Hematopoietic multipotent progenitor cell treated with erythropoietin and hydrocortisone succinate and interleukin-3 and kit ligand, for 17 days (in vitro differentiated cells): Measurements from ENCODE around the gene GOLGA6L10.
"Not testable (repeated sequence)": the region's sequence is repeated elsewhere in the genome, so short reads cannot be mapped to it uniquely, and the experiment has no call there.

Experiments
- DNase-seq: peaks from one replicate; pipeline ENCODE4 v3.0.0-alpha.2; 2015; ENCODE audit warnings: low spot score

GOLGA6L10 gene

DNA sequence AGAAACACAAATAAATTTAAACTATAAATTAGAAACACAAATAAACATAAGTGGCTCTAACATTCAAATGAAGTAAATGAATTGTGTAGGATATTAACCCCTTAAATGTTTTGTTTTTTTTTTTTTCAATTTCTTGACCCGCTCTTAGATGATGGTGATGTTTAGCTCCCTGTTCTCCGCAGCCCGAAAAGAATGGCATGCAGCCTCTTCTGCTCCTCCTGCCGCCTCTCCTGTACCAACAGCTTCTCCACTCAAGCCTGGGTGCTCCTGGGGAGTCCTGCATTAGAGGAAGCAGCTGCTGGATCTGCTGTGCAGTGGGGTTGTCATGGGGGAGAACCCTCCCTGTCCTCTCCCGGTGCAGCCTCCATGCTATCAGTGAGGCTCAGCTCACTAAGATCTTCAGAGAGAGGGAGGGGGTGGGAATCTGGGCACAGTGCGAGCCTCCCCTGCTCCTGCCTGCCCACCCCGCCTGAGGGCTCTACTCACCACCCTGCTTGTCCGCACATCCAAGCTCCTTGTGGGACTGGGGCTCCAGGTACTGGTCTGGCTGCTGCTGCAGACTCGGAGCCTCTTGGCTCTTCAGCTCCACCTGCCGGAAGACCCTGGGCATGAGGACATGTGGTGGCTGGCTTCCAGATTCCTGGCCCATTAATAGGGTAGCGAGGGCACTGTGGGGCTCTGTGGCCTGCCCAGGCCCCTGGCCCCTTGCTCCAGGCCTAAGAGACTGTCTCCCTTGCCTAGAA lies 6.5 kb downstream of the GOLGA6L10 start:
- DNase-seq, result not testable (repeated sequence)

DNA sequence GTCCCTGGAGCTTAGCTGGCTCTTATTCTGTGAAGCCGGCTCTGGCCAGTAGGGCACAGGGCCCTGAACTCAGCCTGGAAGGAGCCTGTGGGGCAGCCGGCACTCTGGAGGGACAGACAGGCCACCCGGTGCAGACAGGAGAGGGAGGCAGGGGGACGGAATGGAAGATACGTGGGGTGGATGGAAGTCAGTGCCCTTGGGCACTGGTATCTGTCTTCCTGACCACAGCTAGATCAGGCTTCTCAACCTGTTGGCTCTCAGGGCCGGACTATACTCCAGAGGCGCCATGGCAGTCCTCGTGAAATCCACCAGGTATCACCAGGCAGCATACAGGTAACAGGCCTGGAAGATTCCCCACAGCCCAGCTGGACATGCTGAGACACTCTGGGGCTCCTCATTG lies 10.7 kb downstream of the GOLGA6L10 start:
- DNase-seq, result not testable (repeated sequence)

DNA sequence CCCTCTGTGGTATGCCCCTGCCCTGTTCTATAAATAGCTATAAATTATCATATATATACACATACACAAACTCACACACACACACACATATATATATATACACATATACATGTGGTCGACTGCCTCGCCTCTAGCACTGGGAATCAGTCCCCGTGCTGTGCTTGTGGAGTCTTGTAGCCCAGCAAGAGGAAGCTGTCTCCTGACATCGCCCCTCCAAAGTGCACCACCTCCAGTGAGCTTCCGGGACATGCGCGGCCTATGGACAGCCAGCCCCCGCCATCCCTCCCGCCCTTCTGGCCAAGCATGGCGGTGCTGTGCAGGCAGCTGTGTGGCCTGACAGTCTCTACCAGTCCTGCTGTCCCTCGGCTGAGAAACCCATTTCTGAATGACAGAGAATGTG lies 11.2 kb downstream of the GOLGA6L10 start:
- DNase-seq, result not testable (repeated sequence)

DNA sequence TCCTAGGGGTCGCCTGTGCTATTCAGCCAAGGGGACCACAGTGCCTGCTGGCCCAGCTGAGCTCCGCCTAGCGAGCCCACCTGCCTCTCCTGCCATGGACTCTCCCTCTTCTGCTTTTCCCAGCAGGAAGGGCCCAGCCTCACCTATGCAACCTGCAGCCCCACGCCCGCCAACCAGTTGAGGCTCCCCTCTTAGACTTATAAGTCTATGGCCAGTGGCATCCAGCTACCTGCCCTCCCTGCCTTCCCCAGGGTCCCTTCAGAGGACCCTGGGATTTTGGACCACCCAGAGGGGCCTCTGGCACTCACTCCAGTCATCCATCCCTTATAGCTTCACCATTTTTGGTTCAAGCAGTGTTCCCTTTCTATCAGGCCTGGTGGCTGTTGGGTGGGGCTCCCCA lies 12.2 kb downstream of the GOLGA6L10 start:
- DNase-seq, result not testable (repeated sequence)

DNA sequence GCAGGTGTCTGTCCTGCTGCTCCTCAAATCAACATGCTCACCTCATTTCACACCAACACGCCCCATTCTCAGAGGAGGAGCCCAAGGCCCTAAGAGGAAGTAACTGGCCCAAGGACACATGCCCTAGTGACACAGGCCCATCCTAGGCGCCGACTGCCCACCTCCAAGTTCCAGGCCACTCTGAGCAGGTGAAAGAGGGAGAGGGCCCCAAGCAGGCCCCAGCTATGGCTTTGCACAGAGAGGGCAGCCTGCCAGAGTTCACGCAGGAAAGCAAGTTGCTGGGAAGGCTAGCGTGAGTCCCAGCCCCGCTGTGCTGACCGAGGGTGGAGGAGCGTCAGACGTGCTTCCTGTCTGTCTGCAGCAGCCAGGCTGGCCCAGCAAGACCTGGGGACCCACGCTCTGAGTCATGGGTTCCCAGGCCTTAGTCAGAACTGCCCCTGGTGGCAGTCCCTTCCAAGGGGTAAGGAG lies 13.1 kb downstream of the GOLGA6L10 start:
- DNase-seq, result not testable (repeated sequence)

DNA sequence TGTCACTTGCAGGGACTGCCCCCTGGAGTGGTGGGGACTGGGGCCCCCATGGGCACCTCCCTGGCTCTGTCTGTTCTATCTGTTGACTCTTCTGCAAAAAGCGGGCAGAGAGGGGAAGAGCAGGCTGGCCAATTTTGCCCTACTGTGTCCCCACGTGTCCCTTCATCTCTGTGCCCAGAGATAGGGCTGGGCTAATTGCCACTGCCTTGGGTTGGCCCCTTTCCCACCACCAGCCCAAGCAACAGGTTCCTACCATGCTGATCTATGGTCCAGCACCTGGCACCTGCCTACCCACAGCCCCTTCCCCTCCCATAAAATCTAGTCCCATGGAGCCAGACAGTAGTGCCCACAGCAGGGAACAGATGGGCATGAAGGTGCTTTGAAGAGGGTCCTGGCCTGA lies 14.3 kb downstream of the GOLGA6L10 start:
- not testable (repeated sequence) for DNase-seq

DNA sequence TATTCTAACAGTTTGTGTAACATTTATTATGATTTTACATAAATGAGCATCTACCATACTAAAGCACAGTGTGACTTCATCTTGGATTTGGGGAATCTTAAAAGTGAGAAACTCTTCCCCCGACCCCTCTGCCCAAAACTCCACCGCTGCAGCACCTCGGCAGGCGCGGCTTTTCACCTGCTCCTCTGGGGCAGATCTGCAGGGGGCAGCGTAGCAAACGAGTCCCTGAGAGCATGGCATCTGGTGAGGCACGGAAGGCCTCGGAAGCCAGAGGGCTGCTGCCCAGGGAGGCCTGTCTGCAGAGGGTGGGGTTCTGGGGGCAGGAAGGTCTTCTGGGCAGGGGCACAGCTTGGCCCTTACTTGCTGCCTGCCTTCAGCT lies 14.7 kb downstream of the GOLGA6L10 start:
- DNase-seq, result not testable (repeated sequence)

DNA sequence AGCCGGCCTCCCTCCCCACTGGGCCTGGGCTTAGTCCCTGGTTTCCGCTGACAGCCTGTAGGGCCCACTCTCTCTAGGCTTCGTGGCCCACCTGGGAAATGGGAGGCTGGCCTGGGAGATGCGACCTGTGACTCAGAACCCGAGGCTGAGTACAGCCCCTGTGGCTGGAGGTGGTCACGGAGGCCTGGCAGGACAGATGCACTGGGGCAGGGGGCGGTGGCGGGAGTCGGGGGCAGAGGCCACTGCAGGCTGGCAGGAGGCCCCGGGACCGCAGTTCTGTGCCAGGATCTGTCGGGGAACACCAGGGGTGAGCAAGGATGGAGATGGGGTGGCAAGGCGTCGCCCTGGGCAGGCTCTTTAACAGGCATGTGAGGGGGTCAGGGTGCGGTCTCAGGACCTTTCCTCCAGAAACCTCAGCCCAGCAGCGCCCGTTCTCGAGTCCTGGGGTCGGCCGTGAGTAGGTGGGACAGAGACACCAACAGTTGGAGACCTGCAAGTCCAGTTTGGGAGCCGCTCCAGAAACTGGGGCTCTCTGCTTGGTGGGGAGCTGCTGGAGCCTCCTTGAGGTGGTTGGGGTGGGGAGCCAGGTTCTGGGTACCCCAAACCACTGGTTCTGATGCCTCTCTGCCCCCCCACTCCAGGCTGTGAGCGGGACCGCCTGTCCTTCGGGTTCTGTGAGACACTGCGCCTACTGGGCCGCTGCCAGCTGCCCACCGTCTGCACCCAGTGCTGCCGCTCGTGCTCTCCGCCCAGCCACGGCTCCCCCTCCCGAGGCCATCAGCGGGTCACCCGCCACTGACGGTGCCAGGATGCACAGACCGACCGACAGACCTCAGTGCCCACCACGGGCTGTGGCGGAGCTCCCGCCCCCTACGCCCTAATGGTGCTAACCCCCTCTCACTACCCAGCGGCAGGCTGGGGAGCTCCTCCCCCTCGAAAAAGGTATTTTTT lies 15.4 kb downstream of the GOLGA6L10 start:
- not testable (repeated sequence) for DNase-seq

DNA sequence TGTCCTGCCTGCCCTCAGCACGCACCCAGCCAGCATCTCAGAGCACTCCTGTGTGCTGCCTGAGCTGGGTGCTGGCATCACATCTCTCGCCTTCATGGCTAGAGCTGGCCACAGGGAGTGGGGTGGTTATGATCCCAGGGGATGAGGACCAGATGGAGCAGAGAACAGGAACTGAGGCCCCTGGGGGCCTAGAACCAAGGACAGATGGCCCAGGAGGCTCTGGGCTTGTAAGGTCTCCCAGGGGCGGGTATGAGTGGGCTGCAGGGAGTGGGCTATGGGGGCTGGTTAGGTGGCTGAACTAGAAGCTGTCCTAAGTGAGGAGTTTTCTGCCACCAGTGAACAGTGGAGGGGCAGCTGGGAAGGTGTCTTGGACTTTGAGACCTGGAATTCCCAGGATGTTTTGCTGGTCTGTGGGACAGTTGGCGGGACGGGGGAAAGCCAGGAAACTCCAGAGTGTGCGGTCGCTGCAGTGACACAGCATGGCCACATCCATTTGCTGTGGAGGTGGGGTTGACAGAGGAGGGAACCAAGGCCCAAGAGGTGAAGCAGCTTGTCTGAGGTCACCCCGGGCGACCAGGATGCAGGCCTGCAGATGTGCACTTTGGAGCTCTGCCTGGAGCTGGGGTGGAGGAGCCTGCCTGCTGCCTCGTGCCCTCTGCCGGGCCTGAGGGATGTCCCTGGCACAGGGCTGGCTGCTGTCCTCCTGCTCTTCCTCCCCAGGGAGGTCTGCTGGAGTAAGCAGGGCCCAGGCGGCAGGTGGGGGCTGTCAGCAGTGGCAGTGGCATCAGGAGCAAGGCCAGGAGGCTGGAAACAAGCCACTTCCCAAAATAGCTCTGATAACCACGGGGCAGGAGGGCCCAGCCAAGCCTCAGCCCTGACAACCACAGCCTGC lies 16.3 kb downstream of the GOLGA6L10 start:
- DNase-seq, result not testable (repeated sequence)

DNA sequence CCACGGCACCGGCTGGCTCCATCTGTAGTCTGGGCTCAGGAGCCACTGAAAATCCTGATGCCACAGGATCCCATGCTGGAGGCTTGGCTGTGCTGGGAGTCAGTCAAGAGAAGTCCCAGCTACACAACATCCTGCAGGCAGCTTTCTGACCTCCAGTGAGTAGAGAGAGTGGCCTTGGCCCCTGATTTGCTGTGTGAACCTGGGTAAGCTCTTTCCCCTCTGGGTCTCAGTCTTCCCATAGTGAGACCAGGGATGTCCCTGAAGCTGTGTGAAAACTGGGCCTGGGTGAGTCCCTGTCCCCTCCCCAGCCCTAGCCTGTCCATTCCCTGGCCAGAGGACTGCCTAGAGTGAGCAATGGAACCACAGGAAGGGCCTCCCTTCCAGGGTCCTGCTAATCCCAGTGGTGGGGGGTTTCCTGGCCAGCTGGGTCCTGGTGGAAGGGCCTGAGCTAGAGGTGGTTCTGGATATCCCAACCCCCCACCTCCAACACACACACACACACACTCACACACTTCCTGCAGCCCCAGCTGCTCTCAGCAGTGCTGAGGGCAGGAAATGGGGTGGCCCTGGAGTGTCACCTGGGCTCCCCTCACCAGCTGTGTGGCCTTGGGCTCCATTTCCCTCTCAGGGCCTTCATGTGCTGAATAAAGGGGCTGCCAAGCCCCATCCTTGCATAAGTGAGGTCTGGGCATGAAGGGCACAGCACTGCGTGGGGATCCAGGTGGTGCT lies 17.5 kb downstream of the GOLGA6L10 start:
- not testable (repeated sequence) for DNase-seq

DNA sequence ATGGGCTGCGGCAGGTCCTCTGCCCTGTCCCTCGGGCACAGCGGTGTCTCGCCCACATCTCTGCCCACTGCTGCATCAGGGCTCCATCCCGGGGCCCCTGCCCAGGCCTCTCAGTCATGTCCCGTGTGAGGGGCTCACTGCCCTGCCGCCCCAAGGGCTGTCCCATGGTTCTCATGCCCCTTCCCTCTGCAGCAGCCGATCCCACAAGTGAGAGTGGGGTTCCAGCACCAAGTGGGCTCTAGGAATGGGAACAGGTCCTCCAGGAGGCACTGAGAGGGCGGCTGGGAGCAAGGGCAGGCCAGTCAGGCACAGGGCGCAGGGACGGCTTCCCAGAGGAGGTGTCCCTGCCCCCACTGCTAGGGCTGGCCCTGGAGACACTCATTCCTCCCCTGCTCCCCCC lies 18.4 kb downstream of the GOLGA6L10 start:
- DNase-seq, result not testable (repeated sequence)

DNA sequence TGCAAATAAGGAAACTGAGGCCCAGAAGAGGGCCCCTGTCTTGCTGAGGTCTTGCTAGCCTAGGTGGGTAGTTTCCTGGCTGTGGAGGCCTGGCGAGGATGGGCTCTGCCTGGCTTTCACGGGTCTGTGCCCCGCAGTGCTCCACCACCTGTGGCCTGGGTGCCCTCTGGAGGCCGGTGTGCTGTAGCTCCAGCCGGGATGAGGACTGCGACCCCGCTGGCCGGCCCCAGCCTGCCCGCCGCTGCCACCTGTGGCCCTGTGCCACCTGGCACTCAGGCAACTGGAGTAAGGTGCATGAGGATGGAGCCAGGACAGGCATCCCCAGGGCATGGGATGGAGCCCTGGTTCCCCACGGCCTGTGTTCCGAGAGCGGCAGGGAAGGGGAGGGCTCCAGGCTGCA lies 20.2 kb downstream of the GOLGA6L10 start:
- not testable (repeated sequence) for DNase-seq

DNA sequence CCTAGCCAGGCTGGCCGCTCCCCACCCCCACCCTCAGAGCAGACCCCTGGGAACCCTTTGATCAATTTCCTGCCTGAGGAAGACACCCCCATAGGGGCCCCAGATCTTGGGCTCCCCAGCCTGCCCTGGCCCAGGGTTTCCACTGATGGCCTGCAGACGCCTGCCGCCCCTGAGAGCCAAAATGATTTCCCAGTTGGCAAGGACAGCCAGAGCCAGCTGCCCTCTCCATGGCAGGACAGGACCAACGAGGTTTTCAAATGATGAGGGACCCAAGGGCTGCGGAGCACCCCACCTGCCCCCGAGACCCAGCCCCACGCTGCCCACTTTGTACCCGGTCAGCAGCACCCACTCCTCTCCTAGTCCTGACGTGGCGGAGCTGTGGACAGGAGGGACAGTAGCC lies 21.9 kb downstream of the GOLGA6L10 start:
- DNase-seq, result not testable (repeated sequence)

DNA sequence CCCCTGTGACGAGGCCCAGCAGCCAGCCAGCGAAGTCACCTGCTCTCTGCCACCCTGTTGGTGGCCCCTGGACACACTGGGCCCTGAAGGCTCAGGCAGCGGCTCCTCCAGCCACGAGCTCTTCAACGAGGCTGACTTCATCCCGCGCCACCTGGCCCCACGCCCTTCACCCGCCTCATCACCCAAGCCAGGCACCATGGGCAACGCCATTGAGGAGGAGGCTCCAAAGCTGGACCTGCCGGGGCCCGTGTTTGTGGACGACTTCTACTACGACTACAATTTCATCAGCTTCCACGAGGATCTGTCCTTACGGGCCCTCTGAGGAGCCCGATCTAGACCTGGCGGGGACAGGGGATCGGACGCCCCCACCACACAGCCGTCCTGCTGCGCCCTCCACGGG lies 22.4 kb downstream of the GOLGA6L10 start:
- DNase-seq, result not testable (repeated sequence)

DNA sequence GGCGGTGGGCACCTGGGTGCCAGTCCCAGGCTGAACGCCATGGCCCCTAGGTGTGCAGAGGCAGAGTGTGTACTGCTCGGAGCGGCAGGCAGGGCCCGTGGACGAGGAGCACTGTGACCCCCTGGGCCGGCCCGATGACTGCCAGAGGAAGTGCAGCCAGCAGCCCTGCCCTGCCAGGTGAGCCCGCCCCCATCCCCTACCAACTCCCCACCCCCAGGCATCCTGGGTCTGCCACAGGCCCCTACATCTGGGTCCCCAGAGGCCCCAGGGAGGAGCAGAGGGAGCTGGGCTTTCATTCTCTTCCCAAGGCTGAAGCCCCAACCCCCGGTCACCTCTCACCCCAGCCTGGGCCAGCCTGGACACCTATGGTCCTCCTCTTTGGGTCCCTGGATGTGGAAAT lies 23.6 kb downstream of the GOLGA6L10 start:
- DNase-seq, result not testable (repeated sequence)

DNA sequence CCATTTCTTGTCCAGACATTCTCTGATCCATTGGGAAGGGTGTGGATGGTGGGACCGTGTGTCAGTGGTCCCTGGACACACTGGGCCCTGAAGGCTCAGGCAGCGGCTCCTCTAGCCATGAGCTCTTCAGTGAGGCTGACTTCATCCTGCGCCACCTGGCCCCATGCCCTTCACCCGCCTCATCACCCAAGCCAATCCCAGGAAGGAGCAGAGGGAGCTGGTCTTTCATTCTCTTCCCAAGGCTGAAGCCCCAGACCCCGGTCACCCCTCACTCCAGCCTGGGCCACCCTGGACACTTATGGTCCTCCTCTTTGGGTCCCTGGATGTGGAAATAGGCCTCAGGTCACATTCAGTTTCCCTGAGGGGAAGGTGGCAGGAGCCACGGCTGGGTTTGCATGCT lies 24.4 kb downstream of the GOLGA6L10 start:
- not testable (repeated sequence) for DNase-seq

DNA sequence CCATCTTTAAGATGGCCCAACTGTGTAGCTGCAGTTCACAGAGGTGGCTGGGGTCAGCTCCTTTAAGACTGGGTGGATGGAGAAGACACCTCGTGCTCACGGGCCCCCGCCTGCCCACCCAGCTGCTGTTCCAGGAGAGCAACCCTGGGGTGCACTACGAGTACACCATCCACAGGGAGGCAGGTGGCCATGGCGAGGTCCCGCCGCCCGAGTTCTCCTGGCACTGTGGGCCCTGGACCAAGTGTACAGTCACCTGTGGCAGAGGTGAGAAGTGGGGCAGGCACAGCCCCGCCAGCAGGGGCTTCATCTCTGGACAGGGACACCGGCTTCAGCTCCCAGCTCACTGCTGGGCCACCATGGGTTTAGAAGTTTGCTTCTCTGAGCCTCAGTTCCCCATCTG lies 26.8 kb downstream of the GOLGA6L10 start:
- not testable (repeated sequence) for DNase-seq

DNA sequence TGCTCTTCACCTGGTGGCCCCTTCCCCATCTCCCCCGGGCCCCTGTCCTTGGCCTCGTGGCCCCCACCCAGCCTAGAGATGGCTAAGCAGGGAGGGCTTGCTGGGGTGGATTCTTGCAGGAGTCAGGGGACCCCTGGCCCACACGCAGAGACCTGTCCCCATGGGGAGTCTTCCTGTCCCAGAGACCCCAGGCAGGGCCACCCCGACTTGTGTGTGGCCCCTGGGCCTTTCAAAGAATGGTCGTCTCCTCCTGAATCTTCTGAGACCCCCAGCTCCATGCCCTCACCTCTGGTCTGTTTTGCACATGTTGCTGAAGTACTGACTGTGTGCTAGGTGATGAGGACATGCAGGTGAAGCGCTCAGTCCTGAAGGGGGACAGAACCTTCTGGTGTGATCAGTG lies 28.4 kb downstream of the GOLGA6L10 start:
- DNase-seq, result not testable (repeated sequence)

DNA sequence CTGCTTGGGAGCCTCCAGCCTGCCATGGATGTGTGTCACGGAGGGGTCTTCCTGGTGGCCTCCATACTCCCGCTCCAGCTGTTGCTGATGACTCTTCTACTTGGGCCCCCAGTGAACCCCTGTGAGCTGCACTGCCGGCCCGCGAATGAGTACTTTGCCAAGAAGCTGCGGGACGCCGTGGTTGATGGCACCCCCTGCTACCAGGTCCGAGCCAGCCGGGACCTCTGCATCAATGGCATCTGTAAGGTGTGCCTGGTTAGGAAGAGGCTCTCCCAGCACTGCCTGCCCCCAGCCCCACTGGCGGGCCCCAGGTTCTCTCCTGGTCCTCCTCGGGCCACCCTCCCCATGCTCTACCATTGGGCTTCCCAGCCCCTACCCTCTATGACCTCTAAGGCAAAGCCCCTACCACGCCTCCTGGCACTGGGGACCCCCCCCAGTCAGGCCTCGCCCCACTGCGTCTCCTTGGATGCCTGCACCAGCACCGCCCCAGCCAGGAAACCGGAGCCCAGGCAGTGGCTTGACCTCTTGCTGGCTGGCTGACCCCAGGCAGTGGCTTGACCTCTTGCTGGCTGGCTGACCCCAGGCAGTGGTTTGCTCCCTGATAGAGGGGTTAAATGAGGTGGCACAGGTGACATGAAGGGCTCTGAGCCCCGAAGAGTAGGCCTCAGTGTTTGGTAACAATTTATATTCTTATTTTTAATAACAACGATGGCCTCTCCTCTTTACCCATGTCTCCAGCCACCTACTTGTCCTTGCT lies 29.6 kb downstream of the GOLGA6L10 start:
- DNase-seq, result not testable (repeated sequence)

DNA sequence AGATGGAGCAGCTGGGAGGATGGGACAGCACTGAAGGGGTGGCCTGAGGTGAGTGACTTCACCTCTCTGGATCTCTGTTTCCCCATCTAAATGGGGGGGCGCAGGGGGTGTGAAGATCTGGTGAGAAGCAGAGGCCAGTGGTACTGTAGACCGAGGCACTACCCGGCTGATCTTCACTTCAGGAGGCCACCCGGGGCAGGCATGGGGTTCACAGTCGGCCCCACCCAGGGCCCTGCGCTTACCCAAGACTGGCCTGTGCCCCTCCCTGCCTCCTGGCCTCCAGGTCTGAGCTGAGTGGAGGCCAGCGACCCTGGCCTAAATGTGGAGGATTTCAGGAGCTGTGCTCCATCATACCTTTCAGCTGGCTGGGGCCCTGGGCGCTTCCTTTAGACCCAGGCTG lies 31.0 kb downstream of the GOLGA6L10 start:
- not testable (repeated sequence) for DNase-seq
